BJ (cell line): ENCODE results near the gene PRSS27. TPM values are rescaled to one million over a fixed set of nuclear protein-coding genes. Genes with fewer than 3 reads are reported as not detected.
"Not testable (repeated sequence)": the region's sequence is repeated elsewhere in the genome, so short reads cannot be mapped to it uniquely, and the experiment has no call there.

ENCODE experiments used
- CTCF ChIA-PET: fragments of 350-600 bp; formaldehyde crosslinking; extraction: SDS; loops from one replicate; lab custom pipeline; 2021; ENCODE audit warnings: antibody characterized with exemption, inconsistent platforms; lab: Yijun Ruan, JAX
- POLR2A ChIA-PET: fragments of 300-600 bp; sonication (Branson Sonifier 250); formaldehyde crosslinking; extraction: SDS; loops from one replicate; lab custom pipeline; 2021; ENCODE audit warnings: antibody characterized with exemption; lab: Charles Lee
- DNase-seq: peaks from one replicate; pipeline ENCODE4 v3.0.0-alpha.2; 2011; ENCODE audit warnings: low read depth
- H3K27me3 ChIP-seq: 2 replicates; pipeline ENCODE4 v1.6.0; 2011; ENCODE audit warnings: low read length; ENCODE audit not compliant: control insufficient read depth, insufficient read depth
- H3K36me3 ChIP-seq: 2 replicates; pipeline ENCODE4 v1.5.1; 2011; ENCODE audit warnings: low read length; ENCODE audit not compliant: control insufficient read depth, insufficient read depth
- H3K4me3 ChIP-seq: 2 replicates; pipeline ENCODE4 v1.5.1; 2011; ENCODE audit warnings: low read depth, mild to moderate bottlenecking, control low read depth, low read length
- CTCF ChIP-seq: IDR thresholded peaks from 2 replicates; pipeline ENCODE4 v1.5.1; 2011; ENCODE audit warnings: low read depth, mild to moderate bottlenecking, control low read depth, inconsistent platforms, low read length, moderate library complexity; ENCODE audit not compliant: insufficient read depth
- polyA plus RNA-seq: library from polyadenylated mRNA; depleted of rRNA; stranded (reverse); fragments of >200 nt; gene quantifications from 2 replicates; pipeline ENCODE4 v1.2.3, GENCODE V29; 2011

Gene PRSS27
- polyA plus RNA-seq, 1 experiment = 0.97 TPM

- peaks cover 6% of the 10 kb centered on the region for H3K36me3 ChIP-seq
- ChIA-PET POLR2A (no interaction called here), CTCF (no interaction called here)
- no peak for TF ChIP-seq CTCF
- no peaks in the 10 kb centered on the region for H3K27me3 ChIP-seq
- no peak for DNase-seq
- no peak overlapping the region for H3K4me3 ChIP-seq
Measured at GRCh38 chr16:2686912-2687507, 33.0 kb downstream of the PRSS27 start.

GRCh38 chr16:2686075-2686474 is 33.9 kb downstream of the PRSS27 start:
- DNase-seq, H3K27me3 ChIP-seq, POLR2A ChIA-PET, H3K36me3 ChIP-seq, H3K4me3 ChIP-seq, CTCF ChIA-PET: not testable (repeated sequence)

GRCh38 chr16:2683041-2683440 is 37.0 kb downstream of the PRSS27 start:
- POLR2A ChIA-PET, H3K27me3 ChIP-seq, H3K36me3 ChIP-seq, DNase-seq, CTCF ChIA-PET: not testable (repeated sequence)
- H3K4me3 ChIP-seq = peak overlapping the region; percentile 91

GRCh38 chr16:2682209-2683021 is 37.6 kb downstream of the PRSS27 start, which contains the start of gene KCTD5:
Gene KCTD5 (plus strand): TSS chr16:2682523. CDS start chr16:2682549, 26 bp downstream.
- peak within 1 kb of the TSS; percentile 91 for H3K4me3 ChIP-seq
- POLR2A ChIA-PET = interaction anchor here (0.7 to 1.0 kb wide), 4 partner anchors 9 to 1170 kb away, joined by 3 read pairs; no protein-coding TSS in a partner anchor
- peak; percentile 55 for DNase-seq
- no peaks in the 10 kb centered on the region for H3K27me3 ChIP-seq
- TF ChIP-seq CTCF = no peak
- CTCF ChIA-PET = no interaction called here
- H3K36me3 ChIP-seq = no peaks in the 10 kb centered on the region

DNA sequence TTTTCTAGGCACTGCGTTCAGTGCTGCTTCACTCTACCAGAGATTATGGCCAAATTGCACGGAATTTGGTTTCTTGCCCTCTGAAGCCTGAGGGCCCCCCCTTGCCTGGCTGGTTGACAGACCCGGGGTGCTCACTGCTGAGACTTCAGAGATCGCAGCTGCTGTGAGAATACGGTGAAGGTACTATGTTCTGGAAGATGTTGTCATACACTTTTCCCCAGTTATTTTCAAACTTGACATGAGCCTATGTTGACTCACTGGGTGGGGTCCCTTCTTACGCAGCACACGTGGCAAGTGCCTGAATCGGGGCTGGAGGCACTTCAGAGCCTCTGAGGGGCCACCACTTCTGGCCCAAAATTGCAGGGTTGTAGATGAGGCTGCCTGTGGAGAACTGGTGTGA is 39.7 kb downstream of the PRSS27 start:
- CTCF ChIA-PET, POLR2A ChIA-PET, H3K4me3 ChIP-seq, H3K36me3 ChIP-seq, DNase-seq, H3K27me3 ChIP-seq: not testable (repeated sequence)

GRCh38 chr16:2679902-2680301 is 40.1 kb downstream of the PRSS27 start:
- H3K27me3 ChIP-seq, POLR2A ChIA-PET, H3K36me3 ChIP-seq, CTCF ChIA-PET, H3K4me3 ChIP-seq, DNase-seq: not testable (repeated sequence)

DNA sequence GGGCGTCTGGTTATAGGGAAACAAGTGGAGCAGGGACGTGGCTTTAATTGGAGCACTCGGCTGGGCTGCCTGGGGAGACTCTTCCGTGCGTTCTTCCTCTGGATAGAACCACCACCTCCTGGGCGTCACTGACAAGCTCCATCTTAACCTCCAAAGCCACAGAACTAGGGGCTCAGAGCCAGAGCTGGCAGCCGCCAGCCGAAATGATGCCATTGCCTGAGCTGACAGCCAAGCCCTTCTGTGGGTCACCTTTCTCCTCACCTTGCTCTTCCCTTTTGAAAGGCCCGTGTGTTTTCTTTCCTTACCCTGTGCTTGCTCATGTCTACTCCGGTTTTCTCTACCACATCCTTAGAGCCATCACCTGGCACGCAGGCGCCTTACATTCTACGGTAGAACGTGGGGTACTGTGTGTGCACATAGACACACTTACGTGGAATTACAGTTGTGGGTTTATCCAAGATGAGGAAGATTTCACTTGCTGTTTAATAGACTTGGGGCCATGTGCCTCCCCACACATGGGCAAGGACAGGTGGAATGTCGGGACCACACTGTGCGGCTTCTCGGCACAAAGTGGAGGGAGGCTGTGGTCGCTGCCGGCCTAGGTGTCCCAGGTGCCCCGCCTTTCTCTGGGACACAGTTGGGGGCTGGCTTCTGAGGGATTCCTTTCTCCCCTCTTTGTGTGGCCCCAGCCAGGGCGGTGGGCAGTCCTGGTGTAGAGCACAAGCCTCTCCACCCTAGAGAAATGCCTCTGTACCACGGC is 41.6 kb downstream of the PRSS27 start:
- CTCF ChIA-PET, POLR2A ChIA-PET, H3K36me3 ChIP-seq: not testable (repeated sequence)

GRCh38 chr16:2676937-2677336 is 43.1 kb downstream of the PRSS27 start:
- H3K36me3 ChIP-seq, POLR2A ChIA-PET, H3K27me3 ChIP-seq, DNase-seq, CTCF ChIA-PET, H3K4me3 ChIP-seq: not testable (repeated sequence)

More for the DNA sequence above, 41.6 kb downstream of the PRSS27 start:
- DNase-seq, H3K4me3 ChIP-seq, H3K27me3 ChIP-seq: not testable (repeated sequence)
